ENCODE results near the gene FABP3.

FABP3 gene

GRCh38 chr1:31399976-31400375 lies 27.1 kb upstream of the FABP3 start:
- no peaks in the 10 kb centered on the region for H3K36me3 ChIP-seq (replicated peaks; ENCODE audit: insufficient read depth, low read length)
- no peaks in the 10 kb centered on the region for H3K27me3 ChIP-seq (replicated peaks; ENCODE audit: insufficient read depth, low read length)
- H3K27ac ChIP-seq (ENCODE audit: low read length): no peak overlapping the region
- H3K79me2 ChIP-seq (ENCODE audit: low read length): no peaks in the 10 kb centered on the region
- DNase-seq: no peak
- H3K9me3 ChIP-seq (replicated peaks; ENCODE audit: insufficient read depth, low read length): no peaks in the 10 kb centered on the region
- H4K20me1 ChIP-seq (ENCODE audit: insufficient read depth, low read length): no peaks in the 10 kb centered on the region
- no peak for TF ChIP-seq EZH2 (optimal IDR thresholded peaks at IDR 0.05; ENCODE audit: low read depth, low read length)
- no peak for TF ChIP-seq EZH2phosphoT487 (IDR thresholded peaks at IDR 0.05; ENCODE audit: low read length)
- TF ChIP-seq CTCF (IDR thresholded peaks at IDR 0.05; ENCODE audit: low read length): no peak
- no peaks in the 10 kb centered on the region for H3F3A ChIP-seq (ENCODE audit: insufficient read depth, low read length)
- no peak overlapping the region for H3K9ac ChIP-seq (ENCODE audit: low read length)
- no peaks in the 10 kb centered on the region for H3K4me1 ChIP-seq (ENCODE audit: low read length)
- no peak overlapping the region for H3K4me3 ChIP-seq (ENCODE audit: low read length)
- H3K4me2 ChIP-seq (ENCODE audit: low read depth, low read length): no peak overlapping the region
- H2AFZ ChIP-seq (ENCODE audit: low read length): no peak overlapping the region
- H3K9me2 ChIP-seq (replicated peaks; ENCODE audit: insufficient read depth, low read length): no peaks in the 10 kb centered on the region

GRCh38 chr1:31398246-31398645 lies 25.4 kb upstream of the FABP3 start:
- TF ChIP-seq EZH2 (optimal IDR thresholded peaks at IDR 0.05; ENCODE audit: low read depth, low read length): no peak
- TF ChIP-seq CTCF (IDR thresholded peaks at IDR 0.05; ENCODE audit: low read length): no peak
- TF ChIP-seq EZH2phosphoT487 (IDR thresholded peaks at IDR 0.05; ENCODE audit: low read length): no peak
- Histone ChIP-seq H3K9me2 (replicated peaks; ENCODE audit: insufficient read depth, low read length) (no peaks in the 10 kb centered on the region), H3K27me3 (replicated peaks; ENCODE audit: insufficient read depth, low read length) (no peaks in the 10 kb centered on the region), H3K9me3 (replicated peaks; ENCODE audit: insufficient read depth, low read length) (no peaks in the 10 kb centered on the region), H3K9ac (ENCODE audit: low read length) (no peak overlapping the region), H4K20me1 (ENCODE audit: insufficient read depth, low read length) (no peaks in the 10 kb centered on the region), H3K79me2 (ENCODE audit: low read length) (no peaks in the 10 kb centered on the region), H2AFZ (ENCODE audit: low read length) (no peak overlapping the region), H3K36me3 (replicated peaks; ENCODE audit: insufficient read depth, low read length) (no peaks in the 10 kb centered on the region), H3F3A (ENCODE audit: insufficient read depth, low read length) (peaks cover 9% of the 10 kb centered on the region; the same call in 1 of the 2 replicates), H3K27ac (ENCODE audit: low read length) (no peak overlapping the region), H3K4me2 (ENCODE audit: low read depth, low read length) (no peak overlapping the region), H3K4me3 (ENCODE audit: low read length) (no peak overlapping the region), H3K4me1 (ENCODE audit: low read length) (0 out of 2 replicates have a peak, but pooled peaks cover 3% of the 10 kb centered on the region)
- DNase-seq: no peak

- Histone ChIP-seq H3K9me2 (replicated peaks; ENCODE audit: insufficient read depth, low read length) (no peaks in the 10 kb centered on the region), H3K9me3 (replicated peaks; ENCODE audit: insufficient read depth, low read length) (no peaks in the 10 kb centered on the region), H3K79me2 (ENCODE audit: low read length) (no peaks in the 10 kb centered on the region), H3K36me3 (replicated peaks; ENCODE audit: insufficient read depth, low read length) (no peaks in the 10 kb centered on the region), H3K9ac (ENCODE audit: low read length) (no peak overlapping the region), H3K4me2 (ENCODE audit: low read depth, low read length) (no peak overlapping the region), H3K27me3 (replicated peaks; ENCODE audit: insufficient read depth, low read length) (no peaks in the 10 kb centered on the region), H3K4me3 (ENCODE audit: low read length) (no peak overlapping the region), H2AFZ (ENCODE audit: low read length) (no peak overlapping the region), H3K27ac (ENCODE audit: low read length) (no peak overlapping the region), H4K20me1 (ENCODE audit: insufficient read depth, low read length) (no peaks in the 10 kb centered on the region), H3F3A (ENCODE audit: insufficient read depth, low read length) (peaks cover 9% of the 10 kb centered on the region; the same call in 1 of the 2 replicates), H3K4me1 (ENCODE audit: low read length) (0 out of 2 replicates have a peak, but pooled peaks cover 3% of the 10 kb centered on the region)
- DNase-seq: no peak
- TF ChIP-seq CTCF (IDR thresholded peaks at IDR 0.05; ENCODE audit: low read length) (no peak), EZH2phosphoT487 (IDR thresholded peaks at IDR 0.05; ENCODE audit: low read length) (no peak), EZH2 (optimal IDR thresholded peaks at IDR 0.05; ENCODE audit: low read depth, low read length) (no peak)
Observed at GRCh38 chr1:31397360-31398095, 24.7 kb upstream of the FABP3 start.

All from MM.1S (cell line).